GM21526 (cell line): ENCODE results near the gene CDH13.

Experiments used
- ATAC-seq: cut with Tn5 transposase; IDR thresholded peaks from one replicate; pipeline ENCODE4 v1.9.1; 2021; ENCODE audit warnings: moderate library complexity; ENCODE audit not compliant: unreplicated experiment, low FRiP score

Gene CDH13

DNA sequence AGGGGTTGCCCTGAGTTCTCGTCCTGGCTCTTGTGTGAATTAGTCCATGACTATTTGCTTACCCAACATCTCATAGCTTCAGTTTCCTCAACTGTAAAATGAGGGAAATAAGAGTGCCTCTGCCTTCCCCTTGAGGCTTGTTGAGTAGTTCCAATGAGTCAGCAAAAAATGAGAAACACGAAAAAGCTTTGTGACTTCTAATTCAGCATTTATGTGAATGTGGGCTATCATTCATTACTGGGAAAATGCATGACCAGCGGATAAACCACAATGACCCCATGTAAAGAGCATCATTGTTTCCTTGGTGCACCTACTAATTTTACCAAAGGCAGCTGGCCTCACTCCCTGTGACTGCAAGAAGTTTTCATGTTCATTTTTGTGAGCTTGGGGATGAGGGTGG is 806.4 kb downstream of the CDH13 start:
- no peak for ATAC-seq

DNA sequence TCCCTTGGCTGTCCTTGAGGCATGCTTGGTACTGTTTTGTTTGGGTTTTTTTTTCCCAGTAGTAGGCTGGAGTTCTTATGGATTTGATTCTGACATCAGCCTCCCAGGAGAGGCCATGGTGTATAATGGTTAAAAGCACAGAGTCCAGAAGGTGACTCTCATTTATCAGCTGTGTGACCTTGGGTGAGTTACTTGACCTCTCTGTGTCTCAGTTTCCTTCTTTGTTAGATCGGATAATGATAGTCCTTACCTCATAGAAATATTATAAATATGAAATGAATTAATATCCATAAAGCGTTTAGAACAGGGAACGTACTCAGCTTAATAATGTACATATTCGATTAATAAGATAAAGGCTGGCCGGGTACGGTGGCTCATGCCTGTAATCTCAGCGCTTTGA is 810.3 kb downstream of the CDH13 start:
- no peak for ATAC-seq

DNA sequence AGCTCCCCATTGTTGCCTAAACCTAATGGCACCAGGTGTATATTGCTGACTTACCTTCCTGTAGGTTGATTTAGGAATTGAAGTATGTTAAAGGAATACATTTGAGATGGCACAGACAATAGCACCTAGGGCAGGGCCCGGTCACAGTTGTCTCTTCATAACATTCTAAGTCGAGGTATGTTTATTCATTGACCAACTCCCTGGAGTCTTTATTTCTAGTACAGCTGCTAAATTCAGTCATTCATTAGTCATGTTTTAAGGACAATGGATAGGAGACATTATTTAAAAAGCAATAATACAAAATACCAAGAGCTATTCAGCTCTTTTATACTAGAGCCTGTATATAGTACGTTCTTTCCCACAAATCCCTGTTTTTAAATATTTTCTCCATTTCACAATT is 811.6 kb downstream of the CDH13 start:
- ATAC-seq: no peak

DNA sequence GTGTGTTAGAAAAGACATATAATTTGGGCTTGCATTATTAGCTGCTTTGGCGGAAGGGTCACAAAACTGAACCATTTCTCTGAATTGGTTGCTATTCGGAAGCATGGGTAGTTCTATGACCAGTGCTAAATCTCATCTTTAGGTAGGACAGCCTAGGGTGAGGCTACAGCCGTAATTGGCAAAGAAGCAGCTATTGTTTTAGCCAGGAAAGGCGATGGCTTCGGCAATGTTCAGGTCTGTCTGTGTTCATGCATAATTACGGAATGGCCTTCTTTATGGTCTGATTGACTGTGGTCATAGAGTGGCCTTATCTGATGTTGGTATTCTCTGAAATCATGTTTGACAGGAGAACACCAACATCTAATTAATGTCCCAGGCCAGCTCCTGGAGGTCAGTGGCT is 812.6 kb downstream of the CDH13 start:
- ATAC-seq: no peak

DNA sequence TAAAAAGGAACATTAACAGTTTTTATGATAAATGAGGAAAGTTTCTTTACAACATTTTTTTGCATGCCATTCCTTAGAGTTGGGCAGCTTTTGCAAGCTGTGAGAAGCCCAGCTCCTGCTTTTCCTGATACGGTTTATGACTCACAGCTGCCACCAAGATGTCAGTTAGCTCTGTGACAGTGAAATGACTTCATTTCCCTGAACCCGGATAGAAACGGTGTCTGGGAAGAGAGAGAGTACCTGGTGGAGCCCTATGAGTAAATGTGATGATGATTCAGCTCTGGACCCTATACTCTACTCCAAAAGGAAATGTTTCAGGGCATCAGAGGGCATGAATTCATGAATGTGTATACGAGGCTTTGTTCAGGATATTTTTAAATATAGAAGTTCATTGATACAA is 814.7 kb downstream of the CDH13 start:
- no peak for ATAC-seq

DNA sequence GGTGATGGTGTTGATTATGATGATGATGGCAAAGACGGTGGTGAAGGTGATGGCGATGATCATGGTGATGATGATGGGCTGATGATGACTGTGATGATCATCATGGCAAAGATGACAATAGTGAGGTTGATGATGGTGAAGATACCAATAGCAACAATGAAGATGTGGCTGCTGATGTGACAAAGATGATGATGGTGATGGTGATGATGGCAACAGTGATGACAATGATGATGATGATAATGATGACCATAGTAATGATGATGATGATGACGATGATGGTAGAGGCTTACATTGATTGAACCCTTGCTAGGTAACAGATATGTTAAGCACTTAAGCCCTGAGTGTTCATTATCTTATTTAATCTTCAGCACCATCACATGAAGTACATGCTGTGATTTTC is 817.2 kb downstream of the CDH13 start:
- ATAC-seq: no peak

DNA sequence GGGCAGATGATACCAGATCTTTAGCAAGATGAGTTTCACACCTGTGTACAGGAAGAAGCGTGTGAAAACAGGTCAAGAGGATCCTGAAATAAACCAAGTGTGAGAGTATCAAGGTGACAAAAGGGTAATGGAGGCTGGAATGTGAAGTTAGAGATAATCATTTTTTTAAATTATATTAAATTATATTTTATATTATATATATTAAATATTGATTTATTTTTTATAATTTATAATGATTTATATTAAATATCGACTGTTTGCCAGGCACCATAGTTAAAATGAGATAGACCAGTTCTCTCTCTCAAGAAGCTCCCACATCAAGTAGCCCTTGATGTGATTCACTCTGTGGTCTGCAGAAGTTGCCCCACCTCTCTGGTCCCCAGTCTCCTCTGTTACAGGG is 820.8 kb downstream of the CDH13 start:
- no peak for ATAC-seq

DNA sequence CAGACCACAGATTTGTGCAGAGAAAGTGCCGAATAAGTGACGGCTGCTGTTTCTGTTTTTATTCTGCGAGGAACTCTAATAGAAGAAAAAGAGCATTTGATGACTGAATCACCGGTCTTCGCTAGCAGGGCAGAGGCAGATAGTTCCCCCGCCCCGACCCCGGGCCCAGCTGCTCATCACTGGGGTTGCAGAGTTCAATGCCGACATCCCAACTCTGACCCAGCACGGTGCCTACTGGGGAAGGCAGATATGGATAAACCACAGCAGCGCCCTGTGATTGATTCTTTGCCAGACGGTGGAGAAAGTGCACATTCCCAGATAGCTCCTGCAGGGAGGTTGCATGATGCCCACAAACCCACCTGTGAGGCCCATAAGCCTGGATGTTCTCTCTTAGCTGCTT is 823.1 kb downstream of the CDH13 start:
- no peak for ATAC-seq

DNA sequence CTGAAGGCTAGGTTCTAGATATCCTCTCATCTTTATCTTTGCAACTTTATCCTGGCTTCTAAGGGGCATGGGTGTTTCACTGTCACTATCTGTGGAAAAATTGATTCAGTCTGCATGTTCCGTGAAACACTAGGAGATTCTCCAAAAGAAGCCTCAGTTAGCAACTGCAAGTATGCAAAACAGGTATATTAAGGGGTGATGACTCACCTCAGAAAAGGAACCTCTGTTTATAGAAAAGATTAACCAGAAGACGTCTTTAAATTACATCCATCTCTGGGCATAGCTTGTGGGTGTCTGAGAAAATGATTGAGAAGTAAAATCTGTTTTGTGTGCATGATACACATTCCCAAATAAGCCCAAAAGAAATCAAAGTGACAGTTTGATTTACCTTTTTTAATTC is 827.2 kb downstream of the CDH13 start:
- ATAC-seq: no peak

DNA sequence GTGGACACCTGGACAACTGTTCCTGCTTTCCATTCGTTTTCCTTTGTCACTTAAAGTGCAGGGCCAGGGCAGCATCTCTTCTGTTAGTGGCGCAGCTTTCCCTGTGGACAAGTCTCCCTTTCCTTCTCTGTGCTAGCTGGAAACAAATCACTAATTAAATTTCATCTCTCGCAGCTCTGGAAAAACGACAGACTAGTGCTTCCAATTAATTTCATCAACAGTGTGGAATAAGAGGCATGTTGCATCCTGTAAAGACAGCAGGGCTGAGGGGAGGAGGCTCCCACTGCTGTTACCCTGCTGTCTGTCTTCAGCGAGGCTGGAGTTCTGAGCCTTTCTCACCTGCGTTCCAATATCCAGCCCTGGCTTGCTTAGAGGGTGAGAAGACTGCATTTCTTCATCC is 828.9 kb downstream of the CDH13 start:
- ATAC-seq: no peak

DNA sequence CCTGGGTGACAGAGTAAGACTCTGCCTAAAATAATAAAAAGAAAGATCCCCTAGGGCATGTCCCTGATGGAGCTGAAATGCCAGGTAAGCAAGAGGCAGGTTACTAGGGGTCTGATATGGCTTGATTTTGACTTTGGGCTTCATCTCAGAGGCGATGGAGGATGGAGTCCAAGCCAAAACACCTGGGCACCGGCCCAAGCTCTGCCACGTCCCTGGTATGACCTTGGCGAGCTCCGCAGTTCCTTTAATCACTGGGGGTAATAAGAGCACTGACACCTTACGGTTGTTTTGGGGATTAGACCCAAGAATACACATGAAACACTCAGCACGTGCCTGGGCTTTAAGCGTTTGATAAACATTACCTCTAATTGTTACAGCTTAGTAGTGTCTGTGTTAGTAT is 830.2 kb downstream of the CDH13 start:
- ATAC-seq: no peak

DNA sequence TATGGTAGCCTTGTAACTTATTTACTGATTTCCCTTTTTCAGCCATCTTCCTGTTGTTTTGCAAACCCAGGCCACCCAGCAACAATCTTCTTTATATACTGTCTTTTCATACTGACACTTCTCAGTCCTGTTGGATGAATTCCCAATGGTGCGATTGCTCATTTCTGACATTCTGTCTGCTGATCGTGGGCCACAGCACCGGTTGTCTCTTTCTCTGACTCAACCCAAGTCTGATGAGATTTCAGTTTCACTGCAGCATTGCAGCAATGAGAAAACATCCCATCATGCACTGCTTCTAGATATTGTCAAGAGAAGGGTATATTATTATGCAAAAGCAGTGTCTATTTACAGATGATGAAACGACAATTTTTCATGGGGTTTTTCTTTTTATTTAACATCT is 831.8 kb downstream of the CDH13 start:
- ATAC-seq: peak; percentile 86

DNA sequence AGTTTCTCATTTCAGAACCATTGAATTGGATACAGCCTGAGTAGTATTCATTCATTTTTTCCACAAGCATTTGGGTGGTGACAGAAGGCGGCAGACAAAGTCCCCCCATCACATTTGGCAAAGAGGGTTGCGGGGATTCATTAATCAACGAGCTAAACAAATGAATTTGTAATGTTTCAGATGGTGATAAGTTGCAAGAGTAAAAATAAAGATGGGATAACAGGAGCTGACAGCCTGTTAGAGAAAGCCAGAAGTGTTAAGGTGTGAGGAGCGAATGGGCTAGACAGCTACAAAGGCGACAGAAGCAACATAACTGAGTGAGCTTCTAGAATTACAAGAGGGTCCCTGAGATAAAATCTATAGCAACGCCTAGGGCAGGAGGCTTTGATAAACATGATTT is 838.2 kb downstream of the CDH13 start:
- ATAC-seq: no peak

DNA sequence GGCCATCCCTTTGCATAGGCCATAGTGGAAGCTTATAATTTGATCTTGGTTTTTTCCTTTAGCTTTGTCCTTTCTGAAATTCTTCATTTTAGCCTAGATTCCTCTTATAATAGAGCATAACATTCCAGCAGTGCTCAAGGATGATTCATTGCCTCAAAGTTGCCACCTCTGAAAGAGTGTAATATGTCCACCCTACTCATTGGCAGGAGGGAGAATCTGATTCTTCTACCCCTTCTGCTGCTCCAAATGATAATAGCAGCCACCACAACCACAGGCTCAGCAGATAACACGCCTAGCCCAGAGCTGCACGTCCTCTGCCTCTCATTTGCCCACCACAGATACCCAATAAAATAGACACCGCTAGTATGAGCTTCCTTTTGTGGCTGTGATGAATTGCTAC is 843.6 kb downstream of the CDH13 start:
- no peak for ATAC-seq

DNA sequence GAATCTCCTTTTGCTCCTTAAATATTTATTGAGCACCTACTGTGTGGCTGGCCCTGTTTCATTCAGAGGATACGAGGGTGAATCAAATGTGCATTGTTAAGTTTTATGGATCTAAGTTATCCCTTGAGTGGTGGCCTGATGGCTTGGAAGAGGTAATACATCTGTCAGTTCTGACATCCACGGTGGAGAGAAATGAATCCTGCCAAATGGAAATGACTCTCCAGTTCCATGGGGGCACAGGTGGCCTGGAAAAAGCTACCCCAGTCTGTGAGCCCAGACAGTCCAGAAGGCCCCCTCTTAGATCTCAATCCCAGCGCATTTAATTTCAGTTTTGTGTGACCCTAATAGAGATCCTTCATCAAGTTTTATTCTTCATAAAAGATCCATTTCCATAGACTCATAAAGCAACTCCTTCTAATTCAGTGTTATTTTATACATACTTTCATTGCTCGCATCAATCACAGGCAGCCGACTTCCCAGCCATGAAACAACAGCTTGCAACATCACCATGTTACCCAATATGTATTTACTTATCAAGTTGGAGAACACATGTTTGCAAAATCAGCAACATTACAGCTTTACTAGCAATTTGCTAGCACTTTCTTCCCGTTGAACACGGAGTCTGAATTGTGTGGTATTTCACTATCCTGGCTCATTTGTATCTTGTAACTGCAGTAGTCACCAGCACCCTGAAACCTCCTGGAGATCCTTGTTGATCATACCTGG is 846.2 kb downstream of the CDH13 start:
- no peak for ATAC-seq

DNA sequence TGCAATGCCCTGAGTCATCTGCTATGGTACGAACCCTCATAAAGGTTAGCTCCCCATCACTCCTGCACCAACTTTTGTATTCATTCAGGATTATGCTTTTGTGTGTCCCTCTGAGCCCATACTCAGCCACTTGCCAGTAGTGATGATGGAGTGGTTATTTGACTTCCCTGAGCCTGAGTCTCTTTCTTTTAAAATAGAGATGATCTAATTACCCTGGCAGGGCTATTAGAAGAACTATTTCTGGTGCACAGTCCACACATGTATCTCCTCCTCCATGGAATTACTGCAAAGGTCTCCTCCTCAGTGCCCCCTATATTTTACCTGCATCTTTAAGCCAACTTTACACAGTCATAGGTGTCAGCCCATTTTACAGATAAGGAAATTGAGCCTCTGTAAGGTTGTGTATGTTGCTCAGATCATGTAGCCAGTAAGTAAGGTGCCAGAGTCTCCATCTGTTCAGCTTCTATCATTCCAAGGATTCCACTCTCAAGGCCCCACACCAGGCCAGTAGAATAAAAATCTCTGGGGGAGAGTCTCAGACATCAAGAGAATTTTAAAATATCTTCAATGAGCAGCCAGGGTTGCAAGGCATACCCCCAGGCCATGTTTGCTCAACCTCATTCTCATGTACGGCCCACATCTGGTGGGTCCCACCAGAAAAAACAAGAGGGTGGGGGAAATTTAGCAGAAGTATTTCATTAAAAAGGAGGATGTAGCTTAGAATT is 847.3 kb downstream of the CDH13 start:
- ATAC-seq: no peak

DNA sequence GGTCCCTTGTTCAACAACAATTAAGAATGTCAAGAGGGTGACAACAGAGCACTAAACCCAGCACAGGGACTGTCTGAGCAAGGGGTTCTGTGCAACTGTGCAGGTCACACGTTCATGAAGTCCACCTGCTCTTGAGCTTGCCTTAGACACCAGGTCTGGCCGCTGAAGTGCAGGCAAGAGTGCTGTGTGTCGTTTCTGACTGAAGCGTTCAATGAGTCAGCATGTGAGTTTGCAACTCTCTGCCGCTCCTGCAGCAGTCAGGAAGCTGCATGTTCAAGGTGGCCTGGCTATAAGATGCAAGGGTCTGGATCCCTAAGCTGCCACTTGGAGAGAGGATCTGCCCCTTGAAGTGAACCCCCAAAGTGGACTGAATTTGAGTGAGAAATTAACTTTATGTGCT is 848.3 kb downstream of the CDH13 start:
- no peak for ATAC-seq

DNA sequence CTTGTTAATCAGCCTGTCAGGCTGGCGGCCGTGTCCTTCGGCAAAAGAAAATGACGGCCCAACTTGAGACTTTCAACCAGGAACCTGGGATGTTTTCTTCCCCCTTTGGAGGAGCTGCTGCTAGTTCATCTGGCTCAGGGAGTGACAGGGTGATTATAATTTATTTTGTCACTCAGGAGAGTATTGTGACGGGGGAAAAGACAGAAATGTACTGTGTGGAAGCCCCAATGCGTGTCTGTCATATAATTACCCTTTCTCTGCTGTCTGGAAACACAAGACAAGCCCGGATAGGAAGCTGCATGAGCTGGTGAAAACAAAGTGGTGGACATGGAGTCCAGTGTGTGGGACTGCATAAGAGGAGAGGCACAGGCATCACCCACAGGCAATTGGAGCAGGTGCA is 854.8 kb downstream of the CDH13 start:
- no peak for ATAC-seq

DNA sequence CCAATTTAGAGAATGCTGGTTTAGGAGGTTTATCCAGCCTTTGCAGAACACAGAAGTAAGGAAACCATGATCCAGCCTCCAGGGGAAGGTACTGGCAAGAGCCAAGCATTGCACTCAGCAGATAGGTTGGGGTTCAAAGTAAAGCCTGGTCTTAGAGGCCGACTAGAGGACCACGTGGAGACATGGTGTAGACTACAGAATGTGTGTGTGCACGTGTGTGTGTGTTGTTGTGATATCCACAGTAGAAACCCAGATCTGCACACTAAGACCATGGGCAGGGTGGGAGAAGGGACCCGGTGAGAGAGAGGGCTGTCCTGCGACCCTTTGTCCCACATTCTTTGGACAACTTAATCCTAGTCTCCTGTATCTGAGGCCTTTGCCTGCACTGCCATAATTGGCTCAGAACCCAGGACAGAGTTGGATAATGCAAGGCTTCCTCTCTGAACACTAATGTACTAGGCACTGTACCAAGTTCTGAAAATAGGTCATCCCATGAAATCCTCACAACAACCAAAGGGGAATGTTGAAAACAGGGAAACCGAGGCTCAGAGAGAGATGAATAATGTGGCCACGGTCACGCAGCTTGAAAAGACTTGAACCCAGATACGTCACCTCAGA is 855.9 kb downstream of the CDH13 start:
- ATAC-seq: no peak

DNA sequence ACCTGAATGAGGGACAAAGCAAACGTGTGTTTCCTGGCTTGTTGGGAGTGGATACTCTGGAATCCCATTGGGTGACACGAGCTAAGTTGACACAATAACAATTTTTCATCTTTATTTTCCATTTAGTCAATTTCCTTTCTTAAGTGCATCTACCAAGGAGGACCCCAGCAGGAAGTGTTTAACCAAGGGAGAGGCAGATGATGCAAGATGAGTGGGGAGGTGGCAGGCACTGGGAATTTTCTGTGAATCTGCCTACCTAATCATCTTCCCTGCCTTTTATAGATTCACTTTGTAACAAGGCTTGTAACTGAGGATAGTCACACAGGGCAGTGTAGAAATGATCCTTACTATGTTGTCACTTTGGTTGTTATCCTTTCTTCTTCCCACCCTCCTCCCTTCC is 863.3 kb downstream of the CDH13 start:
- ATAC-seq: no peak

DNA sequence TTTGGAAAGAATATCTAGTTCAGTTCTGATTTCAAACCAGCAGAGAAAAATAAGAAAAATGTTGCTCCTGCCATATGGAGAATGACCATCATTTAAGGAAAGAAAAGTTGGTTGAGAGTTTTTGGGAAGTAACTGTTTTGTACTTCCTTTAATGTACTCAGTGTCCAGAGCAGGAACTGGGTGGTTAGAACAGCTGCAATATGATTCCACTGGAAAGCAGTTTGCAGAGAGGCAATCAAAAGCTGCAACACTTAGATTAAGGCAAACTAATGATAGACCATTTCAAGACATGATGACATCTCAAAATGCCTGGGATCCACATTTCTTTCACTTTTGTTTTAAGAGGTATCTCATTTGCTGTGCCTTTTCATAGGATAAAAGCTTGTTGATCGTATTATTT is 867.7 kb downstream of the CDH13 start:
- no peak for ATAC-seq

DNA sequence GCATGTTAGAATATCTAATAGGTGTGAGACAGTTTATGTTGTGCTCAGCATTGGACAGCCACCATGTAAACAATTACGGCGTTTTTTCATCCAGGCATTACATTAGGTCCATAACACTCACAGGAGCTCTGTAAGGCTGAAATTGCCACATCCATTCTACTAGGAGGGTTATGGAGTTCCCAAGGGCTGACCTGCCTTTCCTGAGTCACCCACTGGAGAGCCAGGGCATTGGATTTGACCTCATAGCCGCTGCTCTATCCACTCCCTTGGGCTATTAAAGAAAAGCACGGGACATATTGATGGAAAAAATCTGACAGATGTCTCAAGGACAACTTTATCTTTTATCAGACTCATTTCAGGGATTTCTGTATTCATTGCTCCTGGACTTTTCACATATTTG is 874.7 kb downstream of the CDH13 start:
- ATAC-seq: no peak
